HG02885 (cell line): Measurements from ENCODE around the gene ANO6.
A peak's percentile ranks its signal among the peaks of the same experiment; 100 is the strongest.
"Not testable (repeated sequence)": the region's sequence is repeated elsewhere in the genome, so short reads cannot be mapped to it uniquely, and the experiment has no call there.

Experiments
- ATAC-seq: cut with Tn5 transposase; IDR thresholded peaks from one replicate; pipeline ENCODE4 v1.9.1; 2021; ENCODE audit warnings: mild to moderate bottlenecking; ENCODE audit not compliant: unreplicated experiment, poor library complexity

The ANO6 gene

DNA sequence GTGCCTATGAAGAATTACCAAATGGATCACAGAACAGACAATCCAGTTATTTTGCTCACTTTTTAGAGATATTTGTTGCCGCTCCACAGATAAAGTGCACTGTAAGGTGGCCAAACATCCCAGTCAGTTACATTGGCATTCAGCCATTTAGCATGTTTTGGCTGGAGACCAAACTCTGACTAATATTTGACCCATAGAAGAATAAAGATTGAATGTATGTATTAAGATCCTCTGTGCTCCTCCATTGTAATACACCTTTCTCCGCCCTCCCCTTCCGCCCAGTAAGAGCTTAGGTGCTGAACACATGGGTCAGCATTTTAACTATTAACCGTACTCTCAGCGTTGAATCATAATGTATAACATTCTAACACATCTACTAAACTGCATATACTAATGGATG is 163.4 kb downstream of the ANO6 start:
- no peak for ATAC-seq

DNA sequence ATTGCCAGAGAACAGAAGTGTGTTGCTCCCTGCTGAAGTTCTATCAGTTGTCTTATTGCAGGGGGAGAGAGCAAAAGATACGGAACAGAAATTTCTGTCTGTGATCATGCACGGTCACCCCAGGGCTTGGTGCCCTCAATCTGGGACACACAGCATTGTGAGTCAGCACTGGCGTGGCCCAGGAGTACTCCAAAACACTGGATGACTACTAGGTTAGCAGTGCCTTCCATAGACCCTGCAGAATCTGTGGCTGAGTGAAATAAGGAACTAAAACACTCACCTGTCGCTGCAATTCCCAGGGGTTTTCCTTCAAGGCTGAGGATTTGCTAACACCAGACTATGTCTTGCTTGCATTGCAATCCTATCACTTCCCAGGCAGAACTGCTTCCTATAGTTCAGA is 165.5 kb downstream of the ANO6 start:
- no peak for ATAC-seq

DNA sequence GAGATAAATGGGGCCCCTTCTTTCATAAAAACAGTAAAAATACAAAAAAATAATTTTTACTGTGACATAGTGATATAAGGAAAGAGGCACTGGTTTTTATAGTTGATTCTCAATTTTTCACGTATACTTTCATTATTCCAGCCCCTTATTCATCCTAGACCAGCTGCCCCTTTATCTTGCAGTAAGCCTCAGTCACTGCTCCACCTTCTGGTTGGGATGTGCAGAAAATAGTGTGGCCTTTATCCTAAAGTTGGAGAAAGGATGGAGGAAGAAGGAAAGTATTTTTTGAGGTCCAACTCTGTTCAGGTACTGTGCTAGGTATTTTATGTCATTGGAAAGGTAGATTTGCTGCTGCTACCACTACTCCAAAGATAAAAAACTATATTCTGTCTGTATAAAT is 172.7 kb downstream of the ANO6 start:
- no peak for ATAC-seq

DNA sequence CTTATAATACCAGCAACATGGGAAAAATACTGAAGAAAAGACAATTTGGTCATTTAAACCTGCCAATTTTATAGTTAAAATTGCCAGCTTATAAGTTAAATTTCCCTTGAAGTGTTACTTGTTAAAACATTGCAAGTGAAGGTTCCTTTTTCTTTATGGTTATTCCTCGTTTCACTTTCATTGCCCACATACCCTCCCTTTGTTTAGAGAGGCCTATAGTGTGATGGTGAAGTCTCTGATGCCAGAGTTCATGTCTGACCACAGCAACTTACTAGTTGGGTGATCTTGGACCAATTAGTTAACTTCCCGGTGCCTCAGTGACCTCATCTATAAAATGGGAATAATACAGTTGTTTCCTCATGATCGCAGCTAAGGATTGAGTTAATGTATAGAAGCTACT is 173.5 kb downstream of the ANO6 start:
- ATAC-seq, result no peak

DNA sequence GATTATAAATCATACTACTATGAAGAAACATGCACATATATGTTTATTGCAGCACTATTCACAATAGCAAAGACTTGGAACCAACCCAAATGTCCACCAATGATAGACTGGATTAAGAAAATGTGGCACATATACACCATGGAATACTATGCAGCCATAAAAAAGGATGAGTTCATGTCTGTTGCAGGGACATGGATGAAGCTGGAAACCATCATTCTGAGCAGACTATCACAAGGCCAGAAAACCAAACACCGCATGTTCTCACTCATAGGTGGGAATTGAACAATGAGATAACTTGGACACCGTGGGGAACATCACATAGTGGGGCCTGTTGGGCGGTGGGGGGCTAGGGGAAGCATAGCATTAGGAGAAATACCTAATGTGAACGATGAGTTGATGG is 181.6 kb downstream of the ANO6 start:
- not testable (repeated sequence) for ATAC-seq

DNA sequence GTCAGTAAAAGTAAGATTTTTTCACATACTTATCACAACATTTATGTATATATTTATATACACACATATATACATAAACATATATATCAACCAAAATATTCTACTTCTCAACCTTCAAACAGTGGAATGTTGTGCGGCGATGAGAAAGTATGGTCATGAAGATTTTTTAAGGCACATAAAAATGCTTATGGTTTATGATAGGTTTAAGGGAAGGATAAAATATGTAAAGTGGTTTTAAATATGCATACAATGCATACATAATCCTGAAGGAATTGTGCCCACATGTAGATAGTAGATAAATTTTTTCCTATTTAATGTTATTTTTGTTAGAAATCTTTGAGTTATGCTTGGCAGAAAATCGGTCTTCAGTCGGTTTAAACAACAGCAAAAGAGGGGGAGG is 182.7 kb downstream of the ANO6 start:
- ATAC-seq, result no peak

DNA sequence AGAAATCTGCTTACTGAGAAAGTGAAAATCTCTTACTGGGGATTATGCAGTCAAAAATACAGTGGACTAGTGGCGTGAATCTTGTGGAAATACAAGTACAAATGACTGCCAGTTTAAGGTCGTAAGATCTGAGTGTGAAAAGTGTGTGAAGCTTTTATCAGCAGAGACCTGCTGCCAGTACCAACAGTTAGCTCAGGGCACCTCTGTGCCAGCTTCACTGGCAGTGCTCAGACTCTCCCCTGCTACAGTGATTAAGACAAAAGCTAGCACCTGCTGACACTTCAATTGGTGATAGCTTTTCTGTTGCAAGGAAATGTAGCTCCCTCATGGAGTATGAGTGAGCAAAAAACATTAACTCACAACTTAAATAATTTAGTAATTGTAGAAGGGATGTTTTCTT is 185.1 kb downstream of the ANO6 start:
- ATAC-seq, result no peak

DNA sequence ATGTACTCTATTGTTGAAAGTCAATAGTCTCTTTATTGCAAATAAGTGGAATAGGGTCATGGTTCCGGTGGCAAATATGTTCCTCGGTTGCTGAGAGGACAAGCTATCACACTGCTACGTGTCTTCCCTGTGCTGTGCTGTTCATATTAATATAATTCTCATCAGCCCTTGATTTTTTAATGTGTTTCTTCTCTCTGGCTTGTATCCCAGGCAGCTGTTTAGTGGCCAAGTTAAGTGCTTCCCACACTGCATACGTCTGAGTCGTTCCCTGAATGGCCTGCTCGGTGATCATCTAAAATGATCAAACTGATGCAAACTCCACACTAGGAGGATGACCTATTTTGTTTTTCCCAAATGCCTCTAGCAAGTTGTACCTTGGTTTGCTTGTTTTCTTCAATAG is 186.4 kb downstream of the ANO6 start:
- no peak for ATAC-seq

DNA sequence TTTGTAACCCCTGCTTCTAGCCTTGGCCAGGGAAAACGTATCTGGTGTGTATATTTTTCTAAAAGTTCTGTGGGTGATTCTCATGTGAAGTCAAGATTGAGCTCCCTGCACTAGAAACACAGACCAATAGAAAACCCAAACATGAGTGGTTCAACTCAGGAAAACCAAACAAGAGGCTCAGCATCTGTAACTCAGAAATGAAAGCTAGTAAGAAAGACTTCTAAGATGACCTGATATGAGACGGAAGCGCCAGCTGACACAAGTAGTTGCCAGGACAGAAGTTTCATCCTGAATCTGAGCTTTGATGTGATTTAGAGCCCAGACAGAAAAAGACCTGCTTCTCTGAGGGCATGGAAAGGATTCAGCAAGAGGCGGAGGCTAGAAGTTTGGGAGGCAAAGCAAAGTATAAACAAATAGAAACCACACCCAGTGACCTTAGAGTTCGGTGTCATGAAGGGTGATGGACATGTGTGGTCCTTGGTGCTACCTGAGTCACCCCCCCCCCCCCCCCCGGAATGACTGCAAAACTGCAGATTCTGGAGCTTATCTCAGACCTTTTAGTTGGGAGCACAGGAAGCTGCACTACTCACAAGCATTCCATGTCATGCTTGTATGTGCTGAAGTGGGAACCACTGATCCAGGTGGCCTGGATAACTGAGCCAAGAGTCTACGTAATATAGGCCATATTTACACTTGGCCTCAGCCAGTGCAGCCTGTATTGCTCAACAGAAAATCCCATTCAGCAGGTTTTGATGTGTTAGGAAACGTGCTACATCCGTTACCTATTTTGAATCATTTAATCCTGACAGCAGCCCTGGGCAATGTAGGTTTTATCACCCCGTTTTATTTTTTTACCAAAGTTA is 191.3 kb downstream of the ANO6 start:
- no peak for ATAC-seq

DNA sequence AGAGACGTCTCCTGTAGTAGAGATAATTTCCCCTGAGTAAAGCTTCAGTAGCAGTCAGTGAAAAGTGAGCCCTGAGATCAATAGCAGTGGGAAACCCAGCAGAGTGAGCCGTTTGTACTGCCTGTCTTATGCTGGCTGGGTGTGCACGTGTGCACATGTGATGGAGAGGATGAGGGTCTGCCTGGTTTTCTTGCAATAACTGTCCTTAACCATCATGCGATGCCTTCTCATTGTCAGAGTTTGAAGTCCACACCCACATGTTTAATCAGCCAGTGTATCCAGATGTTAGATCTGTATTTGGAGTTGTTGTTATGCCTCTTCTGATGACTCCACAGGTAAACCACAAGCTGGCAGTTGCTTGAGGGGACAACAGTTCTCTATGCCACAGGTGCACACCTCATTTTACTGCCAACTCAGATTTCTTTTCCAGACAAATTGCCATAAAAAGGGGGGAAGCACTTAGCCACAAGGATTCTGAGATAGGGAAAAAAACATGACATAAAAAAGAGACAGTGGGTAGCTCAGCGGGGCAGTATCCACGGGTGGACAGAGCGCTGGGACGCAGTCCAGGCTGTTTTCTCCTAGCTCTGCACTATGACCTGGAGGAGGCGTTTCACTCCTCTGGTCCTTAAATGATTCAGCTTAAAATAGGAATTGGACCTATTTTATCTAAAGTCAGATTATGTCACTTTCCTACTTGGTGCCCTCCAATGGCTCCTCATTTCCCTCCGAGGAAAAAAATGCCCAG is 192.3 kb downstream of the ANO6 start:
- ATAC-seq, result no peak

DNA sequence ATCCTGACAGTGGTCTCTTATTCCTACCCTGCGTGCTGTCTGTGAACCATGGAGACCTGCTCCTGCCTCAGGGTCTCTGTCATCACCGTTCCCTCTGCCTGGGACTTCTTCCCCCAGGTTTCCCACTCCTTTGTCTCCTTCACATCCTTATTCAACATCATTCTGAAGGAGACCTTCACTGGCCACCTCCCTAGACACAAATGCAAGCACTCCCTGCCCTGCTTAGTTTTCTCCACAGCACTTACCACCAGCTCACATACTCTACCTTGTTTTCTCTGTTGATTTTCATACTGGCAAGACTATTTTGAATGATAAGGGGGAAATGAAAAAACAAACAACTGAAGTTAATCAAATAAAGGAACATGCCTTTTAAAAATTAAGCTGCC is 192.8 kb downstream of the ANO6 start:
- no peak for ATAC-seq

DNA sequence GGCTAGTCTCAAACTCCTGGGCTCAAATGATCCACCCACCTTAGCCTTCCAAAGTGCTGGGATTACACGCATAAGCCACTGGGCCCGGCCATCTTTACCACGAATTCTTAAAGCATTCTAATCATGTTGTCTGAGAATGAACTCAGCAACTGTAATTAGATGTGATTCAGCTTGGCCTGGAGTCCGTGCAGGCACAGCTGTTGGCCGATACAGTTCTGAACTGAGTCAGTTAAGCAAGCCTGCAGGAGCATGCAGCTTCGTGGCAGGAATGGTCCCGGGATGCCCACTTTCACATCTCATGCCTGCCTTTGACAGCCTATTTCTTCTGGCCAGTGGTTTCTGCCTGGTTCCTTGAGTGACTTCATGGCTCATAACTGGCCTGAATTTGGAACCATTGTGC is 194.1 kb downstream of the ANO6 start:
- no peak for ATAC-seq

DNA sequence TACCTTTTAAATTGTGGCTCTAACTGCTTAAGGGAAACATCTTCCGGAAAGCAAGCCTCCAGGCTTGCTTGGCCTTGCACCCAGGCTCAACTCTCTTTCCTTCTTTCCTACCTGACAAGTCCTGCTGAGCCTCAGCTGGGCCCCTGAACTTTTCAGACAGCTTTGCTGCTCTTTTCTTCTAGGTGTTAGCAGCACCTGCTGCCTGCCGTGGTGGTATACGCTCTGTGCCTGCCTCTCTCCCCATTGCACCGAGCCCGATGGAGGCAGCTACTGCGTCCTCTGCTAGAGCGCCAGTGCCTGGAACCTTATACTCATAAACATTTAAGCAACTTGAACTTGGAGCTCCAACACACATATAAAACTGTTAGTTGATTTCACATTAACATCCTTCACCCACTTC is 195.7 kb downstream of the ANO6 start:
- no peak for ATAC-seq

DNA sequence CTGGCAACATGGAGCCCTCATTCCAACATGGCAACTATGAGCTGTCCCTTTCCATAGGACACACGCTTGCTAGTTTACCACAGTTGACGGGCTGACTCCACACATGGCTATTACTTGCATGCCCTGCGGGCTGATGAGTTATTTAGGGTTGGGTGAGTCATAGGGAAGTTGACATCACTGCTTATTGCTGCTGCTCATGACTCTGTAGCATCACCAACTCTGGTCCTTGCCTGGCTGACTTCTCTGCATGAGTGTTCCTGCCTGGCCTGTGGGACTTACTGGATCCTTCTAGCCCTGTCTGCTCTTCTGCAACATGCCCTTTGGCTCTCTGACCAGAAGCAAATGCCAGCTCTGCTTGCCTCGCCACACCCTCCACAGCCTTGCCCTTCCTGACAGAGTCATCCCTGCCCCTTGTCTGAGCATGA is 199.5 kb downstream of the ANO6 start:
- peak; percentile 99 for ATAC-seq

DNA sequence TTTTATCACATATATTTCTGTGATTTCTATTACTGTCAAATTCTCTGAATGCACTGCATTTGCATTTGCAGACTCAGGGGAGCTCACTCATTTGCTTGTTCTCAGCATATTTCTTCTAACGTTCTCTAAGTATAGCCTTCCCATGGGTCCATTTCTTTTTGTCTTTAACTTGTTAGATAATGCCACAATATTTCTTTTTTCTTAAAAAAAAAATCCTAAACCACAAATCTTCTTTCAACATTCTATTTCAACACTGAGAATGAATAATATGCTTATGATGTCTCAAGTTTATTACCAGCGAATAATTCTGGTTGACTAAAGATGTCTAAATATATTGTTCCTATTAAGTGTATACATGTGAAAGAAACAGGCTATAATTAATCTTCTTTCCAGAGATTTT is 200.2 kb downstream of the ANO6 start:
- no peak for ATAC-seq

DNA sequence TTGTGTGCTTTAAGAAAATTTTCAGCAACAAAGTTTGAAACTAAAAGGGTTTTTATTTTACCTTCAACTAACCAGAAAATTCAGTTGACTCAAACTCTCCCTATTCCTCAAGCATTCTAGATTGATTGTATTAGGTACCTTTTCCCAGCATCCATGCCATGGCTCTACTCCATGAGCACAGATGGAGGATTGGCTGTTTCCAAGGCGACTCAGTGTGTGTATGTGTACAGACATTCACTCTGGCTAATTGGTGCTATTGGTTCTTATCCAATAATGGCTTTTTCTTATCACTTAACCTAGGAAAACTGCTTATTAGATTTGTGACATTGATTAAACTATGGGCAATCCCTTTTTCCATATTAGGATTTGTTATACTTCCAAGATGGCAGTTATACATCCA is 202.6 kb downstream of the ANO6 start:
- no peak for ATAC-seq

DNA sequence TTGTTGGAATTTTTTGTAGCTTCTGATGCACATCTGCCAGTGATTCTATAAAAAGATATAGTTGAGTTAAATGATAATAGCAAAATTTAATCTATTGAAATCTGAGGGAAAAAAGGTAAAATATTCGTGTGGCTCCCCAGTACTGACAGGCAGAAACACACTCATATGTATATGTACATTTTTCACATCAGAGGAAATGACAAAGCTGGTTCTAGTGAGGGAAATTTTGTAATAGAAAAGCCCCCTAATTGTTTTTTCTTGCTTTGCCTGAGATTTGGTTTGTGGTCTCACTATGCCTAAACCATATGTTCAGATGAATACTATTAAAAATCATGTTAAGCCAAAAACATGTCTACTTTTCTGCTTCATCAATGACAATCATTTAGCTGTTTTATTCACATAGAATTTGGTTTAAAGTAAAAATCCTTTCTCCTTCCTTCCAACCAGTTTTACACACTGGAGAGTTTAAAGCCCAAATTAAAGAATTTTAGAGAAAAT is 203.5 kb downstream of the ANO6 start:
- no peak for ATAC-seq

DNA sequence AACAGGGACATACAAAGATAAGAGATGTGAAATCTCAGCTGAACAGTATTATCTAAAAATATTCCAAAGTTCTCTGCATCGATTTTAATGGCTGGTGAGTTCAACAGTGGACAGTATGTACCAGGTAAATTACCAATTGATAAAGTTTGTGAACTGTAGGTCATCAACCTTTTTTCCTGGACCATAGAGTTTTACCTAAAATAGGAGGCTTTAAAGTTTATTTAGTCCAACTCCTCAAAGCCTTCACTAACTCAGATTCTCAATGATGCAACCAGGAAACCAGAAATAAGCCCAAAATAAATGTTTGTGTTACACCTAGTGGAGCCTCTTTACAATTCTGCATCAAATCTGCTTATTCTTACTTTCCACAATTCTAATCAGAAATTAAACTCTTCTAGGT is 205.8 kb downstream of the ANO6 start:
- ATAC-seq, result no peak

DNA sequence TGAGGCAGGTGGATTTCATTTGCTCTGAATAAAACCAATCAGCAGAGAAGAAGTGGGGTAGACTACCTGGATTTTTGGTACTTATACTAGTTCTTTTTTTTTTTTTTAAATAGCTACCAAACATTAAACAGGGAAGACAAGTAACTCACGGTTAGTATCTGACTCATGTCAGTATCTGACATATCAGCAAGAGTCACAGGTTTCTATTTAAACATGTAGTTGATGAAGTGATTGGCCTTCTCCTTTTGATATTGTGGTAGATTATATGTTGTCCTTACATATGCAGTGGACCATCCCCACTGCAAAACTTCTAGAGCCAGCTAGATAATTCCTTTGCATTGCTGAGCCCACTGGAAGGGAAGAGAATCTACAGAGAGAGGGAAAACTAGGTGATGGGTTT is 208.0 kb downstream of the ANO6 start:
- ATAC-seq, result no peak

DNA sequence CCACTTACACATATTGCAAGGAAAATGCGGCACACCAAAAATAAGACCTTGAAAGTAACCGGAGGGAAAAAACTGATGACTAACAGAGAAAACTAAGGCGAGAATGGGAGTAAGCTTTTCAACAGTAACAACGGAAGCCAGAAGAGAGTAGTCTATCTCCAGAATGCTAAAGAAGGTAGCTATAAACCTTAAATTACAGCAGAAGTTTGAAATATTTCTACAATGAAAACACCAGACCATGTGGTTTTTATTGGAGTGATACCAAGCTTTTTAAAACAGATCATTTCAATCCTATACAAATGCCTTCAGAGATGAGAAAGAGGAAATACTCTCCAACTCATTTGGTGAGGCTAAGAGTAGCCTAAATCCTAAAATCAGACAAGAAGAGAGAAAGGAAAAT is 209.5 kb downstream of the ANO6 start:
- no peak for ATAC-seq

DNA sequence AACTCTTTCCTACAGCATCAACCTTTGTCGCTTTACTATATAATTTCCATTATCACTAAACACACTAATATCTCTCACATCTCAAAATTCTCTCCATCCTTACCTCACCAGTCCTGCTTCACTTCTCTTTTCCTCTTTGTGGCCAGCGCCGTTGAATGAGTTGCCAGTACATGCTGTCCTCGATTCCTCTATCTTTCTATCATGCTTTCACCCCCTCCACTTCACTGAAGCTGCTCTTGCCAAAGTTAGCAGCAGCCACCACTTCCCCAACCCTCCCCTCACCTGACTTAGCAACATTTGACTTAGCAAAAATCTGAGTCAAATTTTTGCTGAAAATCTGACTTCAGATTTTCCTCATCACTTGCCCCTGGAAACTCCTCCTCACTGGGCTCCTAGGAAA is 210.4 kb downstream of the ANO6 start:
- ATAC-seq, result peak; percentile 52

DNA sequence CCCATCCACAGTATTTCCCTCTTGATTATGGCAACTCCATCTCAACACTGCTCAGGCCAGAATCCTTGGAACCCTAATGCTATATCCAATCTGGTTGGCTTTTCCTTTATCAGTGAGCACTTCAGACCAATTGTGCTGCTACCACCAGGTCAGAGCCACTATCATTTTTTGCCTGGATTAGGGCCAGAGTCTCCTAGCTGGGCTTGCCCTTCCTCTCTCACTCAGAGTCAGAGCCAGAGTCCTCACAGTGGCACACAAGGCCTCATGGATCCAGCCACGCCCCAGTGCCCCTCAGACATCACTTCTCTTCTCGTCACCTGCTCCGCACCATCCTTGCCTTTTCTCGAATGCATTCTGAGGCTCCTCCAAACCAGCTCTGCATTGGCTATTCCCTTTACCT is 211.1 kb downstream of the ANO6 start:
- no peak for ATAC-seq
